A673 (cell line): ENCODE measurements around the gene GAN.

Experiments
- EZH2 ChIP-seq: fragments of 200-600 bp; sonication (generic); IDR thresholded peaks from 2 replicates; pipeline ENCODE4 v1.6.1; 2017; ENCODE audit warnings: borderline replicate concordance, low read depth, mild to moderate bottlenecking, mixed read lengths, antibody characterized with exemption, low read length; ENCODE audit not compliant: poor library complexity, severe bottlenecking
- TF ChIP-seq, protein P1 (sequence below): fragments of 300-800, 200-600 bp; sonication (generic); conservative IDR thresholded peaks from 2 replicates; pipeline ENCODE4 v1.5.1; 2017; ENCODE audit warnings: low read depth, mild to moderate bottlenecking, antibody characterized with exemption, low read length, moderate library complexity, mixed read lengths

DNA sequence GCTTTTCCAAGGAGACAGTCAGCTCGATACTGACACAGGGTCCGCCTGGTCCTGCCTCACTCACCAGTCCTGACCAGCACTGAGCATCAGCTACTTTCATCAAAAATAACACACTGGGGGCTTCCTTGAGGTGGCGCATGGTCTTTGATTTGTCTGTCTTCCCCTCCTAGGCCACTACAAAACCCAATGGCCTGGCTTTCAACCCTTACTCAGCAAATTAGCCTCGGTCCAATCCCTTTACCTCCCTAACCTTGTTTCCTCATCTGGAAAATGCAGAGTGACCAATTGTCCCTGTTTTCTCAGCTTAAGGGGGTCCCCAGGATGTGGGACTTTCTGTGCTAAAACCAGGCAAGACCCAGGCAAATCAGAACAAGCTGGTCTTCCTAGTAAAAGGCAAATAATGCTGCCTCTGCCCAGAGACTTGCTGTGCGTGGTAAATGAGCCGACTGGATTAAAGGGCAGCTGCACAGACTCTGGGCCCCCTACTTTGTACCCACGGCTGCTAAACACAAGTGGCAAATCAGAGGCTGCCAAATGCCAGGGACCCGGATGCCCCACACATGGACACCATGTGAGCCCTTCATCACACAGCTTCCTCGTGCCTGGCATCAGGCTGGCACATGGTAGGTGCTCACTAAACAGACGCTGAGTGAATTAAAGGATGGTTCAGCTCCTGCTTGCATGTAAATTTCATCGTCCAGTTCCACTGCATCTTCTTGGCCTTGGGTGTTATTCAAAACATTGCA, 98.7 kb downstream of the GAN start:
- TF ChIP-seq, protein P1, sequence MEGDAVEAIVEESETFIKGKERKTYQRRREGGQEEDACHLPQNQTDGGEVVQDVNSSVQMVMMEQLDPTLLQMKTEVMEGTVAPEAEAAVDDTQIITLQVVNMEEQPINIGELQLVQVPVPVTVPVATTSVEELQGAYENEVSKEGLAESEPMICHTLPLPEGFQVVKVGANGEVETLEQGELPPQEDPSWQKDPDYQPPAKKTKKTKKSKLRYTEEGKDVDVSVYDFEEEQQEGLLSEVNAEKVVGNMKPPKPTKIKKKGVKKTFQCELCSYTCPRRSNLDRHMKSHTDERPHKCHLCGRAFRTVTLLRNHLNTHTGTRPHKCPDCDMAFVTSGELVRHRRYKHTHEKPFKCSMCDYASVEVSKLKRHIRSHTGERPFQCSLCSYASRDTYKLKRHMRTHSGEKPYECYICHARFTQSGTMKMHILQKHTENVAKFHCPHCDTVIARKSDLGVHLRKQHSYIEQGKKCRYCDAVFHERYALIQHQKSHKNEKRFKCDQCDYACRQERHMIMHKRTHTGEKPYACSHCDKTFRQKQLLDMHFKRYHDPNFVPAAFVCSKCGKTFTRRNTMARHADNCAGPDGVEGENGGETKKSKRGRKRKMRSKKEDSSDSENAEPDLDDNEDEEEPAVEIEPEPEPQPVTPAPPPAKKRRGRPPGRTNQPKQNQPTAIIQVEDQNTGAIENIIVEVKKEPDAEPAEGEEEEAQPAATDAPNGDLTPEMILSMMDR = no peak
- TF ChIP-seq EZH2 = no peak
